Vagina (tissue), 2 donors: Measurements from ENCODE around the gene FHIT. TPM values are rescaled to one million over a fixed set of nuclear protein-coding genes. Genes with fewer than 3 reads are reported as not detected.

Experiments used
- DNase-seq, 2 donors: peaks; one replicate each; pipeline ENCODE4 v3.0.0-alpha.2; 2017; ENCODE audit errors: extremely low spot score in 2 of 2
- H3K27ac ChIP-seq: fragments of 200-600 bp; sonication (generic); one replicate; pipeline ENCODE4 v1.5.1; 2019
- H3K27me3 ChIP-seq: fragments of 200-600 bp; sonication (generic); one replicate; pipeline ENCODE4 v1.5.1; 2019
- H3K36me3 ChIP-seq, 2 donors: fragments of 200-600 bp; sonication (generic); one replicate each; pipeline ENCODE4 v1.5.1; 2017 to 2019
- H3K4me1 ChIP-seq: fragments of 200-600 bp; sonication (generic); one replicate; pipeline ENCODE4 v1.5.1; 2019
- H3K4me3 ChIP-seq, 2 donors: fragments of 200-600 bp; sonication (generic); 1 replicate in 1 of 2; 2 replicates in 1 of 2; pipeline ENCODE4 v1.5.1; 2016 to 2019
- H3K9me3 ChIP-seq: fragments of 200-600 bp; sonication (generic); one replicate; pipeline ENCODE4 v1.5.1; 2019
- POLR2A ChIP-seq, 2 donors: fragments of 450-650 bp; IDR thresholded peaks; one replicate each; pipeline ENCODE4 v1.6.1; 2017; ENCODE audit warnings: antibody characterized with exemption in 2 of 2, mild to moderate bottlenecking in 2 of 2, moderate library complexity in 2 of 2
- POLR2AphosphoS5 ChIP-seq, 2 donors: sonication (generic); formaldehyde crosslinking; IDR thresholded peaks; one replicate each; pipeline ENCODE4 v1.9.0; 2017; ENCODE audit warnings: antibody characterized with exemption in 2 of 2, mild to moderate bottlenecking in 2 of 2, low read depth in 1 of 2; ENCODE audit not compliant: insufficient read depth in 1 of 2
- intact Hi-C: fragments of 100-400 bp; cut with DNase I; formaldehyde crosslinking; loops from one replicate; pipeline ENCODE4 v1.15.1; 2023
- total RNA-seq: library from RNA; depleted of rRNA; stranded (reverse); fragments of >200 nt; gene quantifications from one replicate; pipeline ENCODE4 v1.2.3, GENCODE V29; 2016
- TF ChIP-seq, protein P1 (sequence below), 3 experiments: fragments of 450-650 bp in 2 of 3; fragments of 200-600 bp in 1 of 3; sonication (generic) in 1 of 3; IDR thresholded peaks; one replicate each; pipeline ENCODE4 v1.5.1; 2017 to 2019; ENCODE audit warnings: antibody characterized with exemption in 3 of 3, mild to moderate bottlenecking in 2 of 3, moderate library complexity in 2 of 3

FHIT gene
- total RNA-seq, 1 donor from 2014 or later = 7.9 TPM

DNA sequence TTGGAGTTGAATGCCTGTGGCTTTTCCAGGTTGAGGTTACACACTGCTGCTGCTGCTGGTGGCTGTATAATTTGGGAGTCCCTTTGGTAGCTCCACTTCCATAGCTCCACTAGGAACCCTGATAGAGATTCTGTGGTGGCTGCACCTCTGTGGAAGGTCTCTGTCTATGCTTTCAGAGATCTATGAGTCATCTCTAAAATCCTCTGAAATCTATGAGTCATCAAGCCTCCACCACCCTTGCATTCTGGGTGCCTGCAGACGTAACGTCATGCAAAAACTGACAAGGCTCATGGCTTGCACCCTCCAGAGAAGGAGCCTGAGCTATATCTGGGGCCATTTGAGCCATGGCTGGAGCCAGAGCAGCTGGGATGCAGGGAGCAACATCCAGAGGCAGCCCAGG, 1164.4 kb downstream of the FHIT start:
- TF ChIP-seq, protein P1, sequence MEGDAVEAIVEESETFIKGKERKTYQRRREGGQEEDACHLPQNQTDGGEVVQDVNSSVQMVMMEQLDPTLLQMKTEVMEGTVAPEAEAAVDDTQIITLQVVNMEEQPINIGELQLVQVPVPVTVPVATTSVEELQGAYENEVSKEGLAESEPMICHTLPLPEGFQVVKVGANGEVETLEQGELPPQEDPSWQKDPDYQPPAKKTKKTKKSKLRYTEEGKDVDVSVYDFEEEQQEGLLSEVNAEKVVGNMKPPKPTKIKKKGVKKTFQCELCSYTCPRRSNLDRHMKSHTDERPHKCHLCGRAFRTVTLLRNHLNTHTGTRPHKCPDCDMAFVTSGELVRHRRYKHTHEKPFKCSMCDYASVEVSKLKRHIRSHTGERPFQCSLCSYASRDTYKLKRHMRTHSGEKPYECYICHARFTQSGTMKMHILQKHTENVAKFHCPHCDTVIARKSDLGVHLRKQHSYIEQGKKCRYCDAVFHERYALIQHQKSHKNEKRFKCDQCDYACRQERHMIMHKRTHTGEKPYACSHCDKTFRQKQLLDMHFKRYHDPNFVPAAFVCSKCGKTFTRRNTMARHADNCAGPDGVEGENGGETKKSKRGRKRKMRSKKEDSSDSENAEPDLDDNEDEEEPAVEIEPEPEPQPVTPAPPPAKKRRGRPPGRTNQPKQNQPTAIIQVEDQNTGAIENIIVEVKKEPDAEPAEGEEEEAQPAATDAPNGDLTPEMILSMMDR (IDR thresholded peaks at IDR 0.05) = no peak
- TF ChIP-seq POLR2AphosphoS5 (IDR thresholded peaks at IDR 0.05; ENCODE audit: insufficient read depth in 1 of 2, low read depth in 1 of 2) = no peak
- TF ChIP-seq POLR2A (IDR thresholded peaks at IDR 0.05) = no peak
- DNase-seq = no peak
- intact Hi-C loops = no loop called here
- no peaks in the 10 kb centered on the region for H3K36me3 ChIP-seq
- no peaks in the 10 kb centered on the region for H3K4me1 ChIP-seq
- H3K27me3 ChIP-seq = no peaks in the 10 kb centered on the region
- no peak overlapping the region for H3K27ac ChIP-seq
- H3K9me3 ChIP-seq = no peaks in the 10 kb centered on the region
- no peak overlapping the region for H3K4me3 ChIP-seq

DNA sequence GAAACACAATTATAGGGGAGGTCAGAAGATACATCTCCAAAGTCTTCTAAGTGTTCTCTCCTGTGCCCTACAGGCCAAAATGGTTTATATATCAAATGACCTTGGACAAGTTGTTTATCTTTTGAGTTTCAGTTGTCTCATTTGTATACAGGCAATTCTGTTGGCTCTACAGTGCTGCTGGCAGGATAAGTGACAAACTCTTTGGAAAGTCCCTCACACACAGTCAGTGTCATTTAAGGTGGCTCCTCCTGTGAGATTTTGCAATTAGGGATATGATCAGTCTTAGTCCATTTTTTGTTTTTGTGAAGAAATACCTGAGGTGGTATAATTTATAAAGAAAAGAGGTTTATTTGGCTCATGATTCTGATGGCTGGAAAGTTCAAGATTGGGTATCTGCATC, 1165.6 kb downstream of the FHIT start:
- no peaks in the 10 kb centered on the region for H3K4me1 ChIP-seq
- no peak overlapping the region for H3K27ac ChIP-seq
- DNase-seq = no peak
- no peaks in the 10 kb centered on the region for H3K36me3 ChIP-seq
- TF ChIP-seq, protein P1 (IDR thresholded peaks at IDR 0.05) = no peak
- TF ChIP-seq POLR2AphosphoS5 (IDR thresholded peaks at IDR 0.05; ENCODE audit: insufficient read depth in 1 of 2, low read depth in 1 of 2) (no peak), POLR2A (IDR thresholded peaks at IDR 0.05) (no peak)
- no peaks in the 10 kb centered on the region for H3K9me3 ChIP-seq
- H3K4me3 ChIP-seq = no peak overlapping the region
- no peaks in the 10 kb centered on the region for H3K27me3 ChIP-seq
- intact Hi-C loops = no loop called here

DNA sequence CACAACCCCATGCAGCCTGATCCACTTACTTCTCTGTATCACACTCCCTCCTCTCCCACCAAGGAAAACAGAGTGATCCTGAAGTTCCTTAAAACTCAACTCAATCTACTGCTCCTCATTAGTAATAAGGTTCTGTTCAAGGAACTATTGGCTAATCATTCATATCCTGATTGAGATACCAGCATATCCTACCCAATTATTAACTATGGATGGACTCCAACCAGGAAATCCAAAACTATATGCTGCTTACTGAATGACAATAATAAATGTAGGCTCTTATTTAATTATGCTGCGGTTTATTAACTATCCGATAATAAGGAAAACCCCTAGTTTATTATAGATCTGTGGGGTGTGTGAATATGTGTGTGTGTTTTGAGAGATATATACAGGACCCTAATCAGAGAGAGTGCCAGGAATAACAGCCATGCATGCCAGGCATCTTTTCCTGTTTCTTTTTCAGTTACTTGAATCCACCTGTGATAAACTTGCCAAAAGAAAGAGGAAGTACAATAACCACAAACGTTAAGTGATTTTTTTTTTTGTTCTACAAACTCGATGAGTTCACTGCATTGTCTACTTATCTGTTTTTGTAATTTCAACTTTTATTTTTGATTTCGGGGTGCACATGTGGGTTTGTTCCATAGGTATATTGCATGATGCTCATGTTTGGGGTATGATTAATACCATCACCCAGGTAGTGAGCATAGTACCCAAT, 1169.7 kb downstream of the FHIT start:
- intact Hi-C loops = loop anchor here (1.0 kb wide), 1 partner anchor 35 kb away; no protein-coding TSS in a partner anchor
- TF ChIP-seq POLR2A (IDR thresholded peaks at IDR 0.05) (no peak), POLR2AphosphoS5 (IDR thresholded peaks at IDR 0.05; ENCODE audit: insufficient read depth in 1 of 2, low read depth in 1 of 2) (no peak)
- TF ChIP-seq, protein P1 (IDR thresholded peaks at IDR 0.05) = no peak

DNA sequence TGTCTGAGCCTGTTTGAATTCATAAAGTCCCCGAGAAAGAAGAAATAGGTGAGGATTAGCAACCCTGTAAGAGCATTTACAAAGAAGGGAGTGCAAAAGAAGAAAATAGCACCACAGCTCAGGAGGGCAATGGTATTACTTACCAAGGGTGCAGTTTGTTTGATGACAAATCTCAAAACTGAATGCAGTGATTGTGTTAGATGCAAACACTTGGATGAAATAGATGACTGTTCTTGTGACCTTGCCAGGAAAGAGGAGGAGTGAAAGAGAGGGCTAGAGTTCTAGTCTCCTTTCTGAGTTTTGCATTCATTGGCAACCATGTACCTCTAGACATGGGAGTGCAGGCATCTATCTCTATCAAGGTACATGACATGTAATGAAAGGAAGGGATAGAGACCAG, 1170.6 kb downstream of the FHIT start:
- DNase-seq = no peak
- Histone ChIP-seq H3K9me3 (no peaks in the 10 kb centered on the region), H3K27me3 (no peaks in the 10 kb centered on the region), H3K4me1 (no peaks in the 10 kb centered on the region), H3K4me3 (no peak overlapping the region), H3K36me3 (no peaks in the 10 kb centered on the region), H3K27ac (no peak overlapping the region)
- TF ChIP-seq POLR2AphosphoS5 (IDR thresholded peaks at IDR 0.05; ENCODE audit: insufficient read depth in 1 of 2, low read depth in 1 of 2) = no peak
- intact Hi-C loops = no loop called here

More for the DNA sequence above, 1169.7 kb downstream of the FHIT start:
- H3K4me1 ChIP-seq = no peaks in the 10 kb centered on the region
- no peaks in the 10 kb centered on the region for H3K36me3 ChIP-seq
- no peaks in the 10 kb centered on the region for H3K27me3 ChIP-seq
- no peak overlapping the region for H3K27ac ChIP-seq
- no peak overlapping the region for H3K4me3 ChIP-seq
- no peaks in the 10 kb centered on the region for H3K9me3 ChIP-seq
- no peak for DNase-seq

DNA sequence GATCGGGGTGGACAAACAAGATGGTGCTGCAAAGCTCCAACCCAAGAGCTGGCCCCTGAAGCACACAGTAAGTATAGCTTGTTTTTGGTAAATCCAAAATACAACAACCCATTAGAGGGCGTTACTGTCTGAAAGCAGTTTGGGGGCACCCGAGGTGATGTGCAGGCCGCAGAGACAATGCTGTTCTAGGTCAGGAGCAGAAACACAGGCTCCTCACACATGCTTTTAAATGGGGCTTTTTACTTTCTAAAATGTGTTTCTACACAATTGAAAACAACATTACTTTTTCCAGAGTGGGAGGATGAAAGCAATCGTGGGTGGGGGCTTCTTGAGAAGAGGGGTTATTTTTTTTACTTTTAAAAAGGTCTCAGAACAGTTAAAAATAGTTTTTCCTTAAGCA, 1172.2 kb downstream of the FHIT start:
- no peak for TF ChIP-seq POLR2A (IDR thresholded peaks at IDR 0.05)
- TF ChIP-seq POLR2AphosphoS5 (IDR thresholded peaks at IDR 0.05; ENCODE audit: insufficient read depth in 1 of 2, low read depth in 1 of 2) = no peak
- TF ChIP-seq, protein P1 (IDR thresholded peaks at IDR 0.05) = no peak
- H3K9me3 ChIP-seq = no peaks in the 10 kb centered on the region
- H3K4me1 ChIP-seq = no peaks in the 10 kb centered on the region
- intact Hi-C loops = no loop called here
- no peak for DNase-seq
- no peak overlapping the region for H3K27ac ChIP-seq
- no peaks in the 10 kb centered on the region for H3K27me3 ChIP-seq
- no peaks in the 10 kb centered on the region for H3K36me3 ChIP-seq
- no peak overlapping the region for H3K4me3 ChIP-seq
